ENCODE data around the gene RNASEH2A. TPM values are rescaled to one million over a fixed set of nuclear protein-coding genes. Genes with fewer than 3 reads are reported as not detected.
A peak's percentile ranks its signal among the peaks of the same experiment; 100 is the strongest.

The RNASEH2A gene
- total RNA-seq: 10 to 100 TPM; 32.3 to 42.7 (median 39.1) TPM

- ATAC-seq: peak; percentile 95
- Mint-ChIP-seq H3K4me1 (ENCODE audit: low read depth) (peaks cover 19% of the 10 kb centered on the region), H3K9me3 (no peaks in the 10 kb centered on the region), H3K27me3 (ENCODE audit: low read depth) (no peaks in the 10 kb centered on the region), H3K4me3 (peak within 1 kb of the TSS; percentile 91), H3K36me3 (ENCODE audit: insufficient read depth) (peaks cover 6% of the 10 kb centered on the region)
- DNase-seq: peak; percentile 81
Observed at GRCh38 chr19:12806242-12807081, at the start of gene RNASEH2A. Gene RNASEH2A (plus strand): TSS chr19:12806584. CDS start chr19:12806674, 90 bp downstream.

- H3K4me3 Mint-ChIP-seq: no peak overlapping the region
- peaks cover 2% of the 10 kb centered on the region for H3K4me1 Mint-ChIP-seq (ENCODE audit: low read depth)
- DNase-seq (peak; percentile 54), ATAC-seq (peak; percentile 82 to 87)
- peaks cover 22% of the 10 kb centered on the region for H3K27me3 Mint-ChIP-seq (ENCODE audit: low read depth)
- no peaks in the 10 kb centered on the region for H3K36me3 Mint-ChIP-seq (ENCODE audit: insufficient read depth)
- no peaks in the 10 kb centered on the region for H3K9me3 Mint-ChIP-seq
Observed at GRCh38 chr19:12757544-12758274, 48.7 kb upstream of the RNASEH2A start.

- no peaks in the 10 kb centered on the region for H3K36me3 Mint-ChIP-seq (ENCODE audit: insufficient read depth)
- H3K27me3 Mint-ChIP-seq (ENCODE audit: low read depth): peaks cover 13% of the 10 kb centered on the region
- DNase-seq: no peak
- peaks cover 2% of the 10 kb centered on the region for H3K4me1 Mint-ChIP-seq (ENCODE audit: low read depth)
- H3K4me3 Mint-ChIP-seq: no peak overlapping the region
- no peak for ATAC-seq
- no peaks in the 10 kb centered on the region for H3K9me3 Mint-ChIP-seq
Observed at GRCh38 chr19:12759686-12760085, 46.7 kb upstream of the RNASEH2A start.

- no peak for DNase-seq
Observed at GRCh38 chr19:12763100-12763499, 43.3 kb upstream of the RNASEH2A start.

GRCh38 chr19:12764698-12765097 is 41.7 kb upstream of the RNASEH2A start:
- Mint-ChIP-seq H3K9me3 (no peaks in the 10 kb centered on the region), H3K4me1 (ENCODE audit: low read depth) (peaks cover 2% of the 10 kb centered on the region), H3K36me3 (ENCODE audit: insufficient read depth) (no peaks in the 10 kb centered on the region), H3K4me3 (no peak overlapping the region), H3K27me3 (ENCODE audit: low read depth) (no peaks in the 10 kb centered on the region)
- DNase-seq: no peak
- no peak for ATAC-seq

More at GRCh38 chr19:12763100-12763499, 43.3 kb upstream of the RNASEH2A start:
- Mint-ChIP-seq H3K9me3 (no peaks in the 10 kb centered on the region), H3K36me3 (ENCODE audit: insufficient read depth) (no peaks in the 10 kb centered on the region), H3K27me3 (ENCODE audit: low read depth) (no peaks in the 10 kb centered on the region), H3K4me1 (ENCODE audit: low read depth) (no peaks in the 10 kb centered on the region), H3K4me3 (no peak overlapping the region)
- ATAC-seq: no peak

- no peaks in the 10 kb centered on the region for H3K9me3 Mint-ChIP-seq
- no peaks in the 10 kb centered on the region for H3K27me3 Mint-ChIP-seq (ENCODE audit: low read depth)
- DNase-seq (peak; percentile 85), ATAC-seq (peak; percentile 72 to 90)
- H3K4me3 Mint-ChIP-seq: no peak overlapping the region
- peaks cover 2% of the 10 kb centered on the region for H3K4me1 Mint-ChIP-seq (ENCODE audit: low read depth)
- H3K36me3 Mint-ChIP-seq (ENCODE audit: insufficient read depth): no peaks in the 10 kb centered on the region
Observed at GRCh38 chr19:12766051-12766521, 40.3 kb upstream of the RNASEH2A start.

- no peaks in the 10 kb centered on the region for H3K36me3 Mint-ChIP-seq (ENCODE audit: insufficient read depth)
- H3K9me3 Mint-ChIP-seq: no peaks in the 10 kb centered on the region
- ATAC-seq: no peak
- no peaks in the 10 kb centered on the region for H3K27me3 Mint-ChIP-seq (ENCODE audit: low read depth)
- H3K4me3 Mint-ChIP-seq: no peak overlapping the region
- peaks cover 2% of the 10 kb centered on the region for H3K4me1 Mint-ChIP-seq (ENCODE audit: low read depth)
- DNase-seq: no peak
Observed at GRCh38 chr19:12767150-12767549, 39.2 kb upstream of the RNASEH2A start.

- Mint-ChIP-seq H3K9me3 (no peaks in the 10 kb centered on the region), H3K36me3 (ENCODE audit: insufficient read depth) (no peaks in the 10 kb centered on the region), H3K27me3 (ENCODE audit: low read depth) (no peaks in the 10 kb centered on the region), H3K4me1 (ENCODE audit: low read depth) (peaks cover 2% of the 10 kb centered on the region), H3K4me3 (no peak overlapping the region)
- ATAC-seq: no peak
- DNase-seq: no peak
Observed at GRCh38 chr19:12767666-12768065, 38.7 kb upstream of the RNASEH2A start.

GRCh38 chr19:12769689-12770088 is 36.7 kb upstream of the RNASEH2A start:
- H3K27me3 Mint-ChIP-seq (ENCODE audit: low read depth): no peaks in the 10 kb centered on the region
- H3K4me3 Mint-ChIP-seq: peak overlapping the region; percentile 13
- ATAC-seq: peak; percentile 73 to 77
- H3K4me1 Mint-ChIP-seq (ENCODE audit: low read depth): peaks cover 5% of the 10 kb centered on the region
- H3K9me3 Mint-ChIP-seq: no peaks in the 10 kb centered on the region
- H3K36me3 Mint-ChIP-seq (ENCODE audit: insufficient read depth): no peaks in the 10 kb centered on the region
- DNase-seq: peak; percentile 59

- no peaks in the 10 kb centered on the region for H3K36me3 Mint-ChIP-seq (ENCODE audit: insufficient read depth)
- no peaks in the 10 kb centered on the region for H3K9me3 Mint-ChIP-seq
- DNase-seq: no peak
- no peak for ATAC-seq
- H3K4me3 Mint-ChIP-seq: no peak overlapping the region
- peaks cover 5% of the 10 kb centered on the region for H3K4me1 Mint-ChIP-seq (ENCODE audit: low read depth)
- no peaks in the 10 kb centered on the region for H3K27me3 Mint-ChIP-seq (ENCODE audit: low read depth)
Observed at GRCh38 chr19:12770922-12771321, 35.5 kb upstream of the RNASEH2A start.

GRCh38 chr19:12772323-12772722 is 34.1 kb upstream of the RNASEH2A start:
- no peaks in the 10 kb centered on the region for H3K9me3 Mint-ChIP-seq

GRCh38 chr19:12773571-12773970 is 32.8 kb upstream of the RNASEH2A start:
- Mint-ChIP-seq H3K36me3 (ENCODE audit: insufficient read depth) (no peaks in the 10 kb centered on the region), H3K27me3 (ENCODE audit: low read depth) (no peaks in the 10 kb centered on the region), H3K4me1 (ENCODE audit: low read depth) (peaks cover 16% of the 10 kb centered on the region), H3K9me3 (no peaks in the 10 kb centered on the region), H3K4me3 (peak overlapping the region; percentile 48)
- DNase-seq (no peak), ATAC-seq (no peak)

More at GRCh38 chr19:12772323-12772722, 34.1 kb upstream of the RNASEH2A start:
- DNase-seq (no peak), ATAC-seq (no peak)
- Mint-ChIP-seq H3K4me1 (ENCODE audit: low read depth) (peaks cover 7% of the 10 kb centered on the region), H3K4me3 (no peak overlapping the region), H3K36me3 (ENCODE audit: insufficient read depth) (no peaks in the 10 kb centered on the region), H3K27me3 (ENCODE audit: low read depth) (no peaks in the 10 kb centered on the region)

- no peaks in the 10 kb centered on the region for H3K27me3 Mint-ChIP-seq (ENCODE audit: low read depth)
- DNase-seq (peak; percentile 44), ATAC-seq (peak in 1 of 2 donors; percentile 1)
- H3K36me3 Mint-ChIP-seq (ENCODE audit: insufficient read depth): no peaks in the 10 kb centered on the region
- peaks cover 26% of the 10 kb centered on the region for H3K4me1 Mint-ChIP-seq (ENCODE audit: low read depth)
- H3K4me3 Mint-ChIP-seq: peak within 1 kb of the TSS; percentile 79
- no peaks in the 10 kb centered on the region for H3K9me3 Mint-ChIP-seq
Observed at GRCh38 chr19:12774588-12775555, 31.5 kb upstream of the RNASEH2A start, which contains the start of gene HOOK2. Gene HOOK2 (minus strand): TSS chr19:12775552. CDS start chr19:12775449, 103 bp downstream.
